Lower leg skin (tissue), 3 donors: Measurements from ENCODE around the gene GHRL.

ENCODE experiments used
- POLR2A ChIP-seq, 2 donors: fragments of 450-650 bp; IDR thresholded peaks; one replicate each; pipeline ENCODE4 v1.6.1; 2016 to 2017; ENCODE audit warnings: antibody characterized with exemption in 2 of 2, mild to moderate bottlenecking in 1 of 2, moderate library complexity in 1 of 2
- TF ChIP-seq, protein P1 (sequence below), 3 donors: fragments of 450-650 bp; IDR thresholded peaks; one replicate each; pipeline ENCODE4 v1.5.1; 2016; ENCODE audit warnings: antibody characterized with exemption in 3 of 3, mild to moderate bottlenecking in 3 of 3, moderate library complexity in 2 of 3

DNA sequence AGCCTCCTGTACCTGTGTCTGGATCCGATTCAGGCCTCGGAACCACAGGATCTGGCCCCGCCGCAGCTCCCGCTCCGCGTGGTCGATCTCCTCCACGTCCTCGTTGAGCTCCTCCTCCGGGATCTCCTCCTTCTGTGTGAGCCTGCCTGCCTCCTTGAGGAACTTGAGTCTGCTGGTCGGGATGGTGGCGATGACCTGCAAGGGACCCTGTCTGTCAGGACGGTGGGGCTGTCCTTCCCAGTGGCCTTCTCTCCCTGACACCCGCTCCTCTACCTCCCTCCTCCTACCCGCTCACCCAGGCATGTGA, 45.4 kb upstream of the GHRL start:
- TF ChIP-seq, protein P1, sequence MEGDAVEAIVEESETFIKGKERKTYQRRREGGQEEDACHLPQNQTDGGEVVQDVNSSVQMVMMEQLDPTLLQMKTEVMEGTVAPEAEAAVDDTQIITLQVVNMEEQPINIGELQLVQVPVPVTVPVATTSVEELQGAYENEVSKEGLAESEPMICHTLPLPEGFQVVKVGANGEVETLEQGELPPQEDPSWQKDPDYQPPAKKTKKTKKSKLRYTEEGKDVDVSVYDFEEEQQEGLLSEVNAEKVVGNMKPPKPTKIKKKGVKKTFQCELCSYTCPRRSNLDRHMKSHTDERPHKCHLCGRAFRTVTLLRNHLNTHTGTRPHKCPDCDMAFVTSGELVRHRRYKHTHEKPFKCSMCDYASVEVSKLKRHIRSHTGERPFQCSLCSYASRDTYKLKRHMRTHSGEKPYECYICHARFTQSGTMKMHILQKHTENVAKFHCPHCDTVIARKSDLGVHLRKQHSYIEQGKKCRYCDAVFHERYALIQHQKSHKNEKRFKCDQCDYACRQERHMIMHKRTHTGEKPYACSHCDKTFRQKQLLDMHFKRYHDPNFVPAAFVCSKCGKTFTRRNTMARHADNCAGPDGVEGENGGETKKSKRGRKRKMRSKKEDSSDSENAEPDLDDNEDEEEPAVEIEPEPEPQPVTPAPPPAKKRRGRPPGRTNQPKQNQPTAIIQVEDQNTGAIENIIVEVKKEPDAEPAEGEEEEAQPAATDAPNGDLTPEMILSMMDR (IDR thresholded peaks at IDR 0.05) = no peak
- no peak for TF ChIP-seq POLR2A (IDR thresholded peaks at IDR 0.05)
